Upper lobe of left lung (tissue), 6 donors: Measurements from ENCODE around the gene CDH9. TPM values are rescaled to one million over a fixed set of nuclear protein-coding genes. Genes with fewer than 3 reads are reported as not detected.

ENCODE experiments used
- ATAC-seq, 2 donors: fragments of 200-7000 bp; cut with Tn5 transposase; one replicate each; pipeline ENCODE4 v1.9.1; 2022; ENCODE audit warnings: mild to moderate bottlenecking in 2 of 2, moderate library complexity in 2 of 2; ENCODE audit not compliant: low FRiP score in 2 of 2
- DNase-seq, 2 donors: peaks; one replicate each; pipeline ENCODE4 v3.0.0-alpha.2; 2019 to 2020
- H3K27ac ChIP-seq, 4 donors: fragments of 200-600 bp; sonication (generic); one replicate each; pipeline ENCODE4 v1.5.1; 2016 to 2019
- H3K27me3 ChIP-seq, 4 donors: fragments of 200-600 bp; sonication (generic); one replicate each; pipeline ENCODE4 v1.5.1; 2017 to 2019
- H3K36me3 ChIP-seq, 4 donors: fragments of 200-600 bp; sonication (generic); one replicate each; pipeline ENCODE4 v1.5.1; 2016 to 2019
- H3K4me1 ChIP-seq, 4 donors: fragments of 200-600 bp; sonication (generic); one replicate each; pipeline ENCODE4 v1.5.1; 2018 to 2019
- H3K4me3 ChIP-seq, 4 donors: fragments of 200-600 bp; sonication (generic); one replicate each; pipeline ENCODE4 v1.5.1; 2017 to 2019; ENCODE audit warnings: mild to moderate bottlenecking in 2 of 4, moderate library complexity in 1 of 4
- H3K9me3 ChIP-seq, 4 donors: fragments of 200-600 bp; sonication (generic); one replicate each; pipeline ENCODE4 v1.5.1; 2018 to 2019
- EP300 ChIP-seq, 4 donors: sonication (generic); formaldehyde crosslinking; IDR thresholded peaks; one replicate each; pipeline ENCODE4 v1.5.1; 2017; ENCODE audit warnings: antibody characterized with exemption in 4 of 4, control low read depth in 2 of 4
- POLR2A ChIP-seq, 4 donors: fragments of 450-650 bp; IDR thresholded peaks; one replicate each; pipeline ENCODE4 v1.5.1; 2016 to 2017; ENCODE audit warnings: antibody characterized with exemption in 4 of 4, mild to moderate bottlenecking in 2 of 4
- POLR2AphosphoS5 ChIP-seq, 2 donors: sonication (generic); formaldehyde crosslinking; IDR thresholded peaks; one replicate each; pipeline ENCODE4 v1.5.1; 2017; ENCODE audit warnings: antibody characterized with exemption in 2 of 2
- WGBS, 2 donors: methylation state at CpG; one replicate each; pipeline ENCODE4 v1.1.5; 2017 to 2018; 5-methylcytosine and 5-hydroxymethylcytosine counted together
- total RNA-seq, 6 donors: library from RNA; depleted of rRNA in 4 of 6; stranded (reverse); fragments of >200 nt in 4 of 6; gene quantifications; one replicate each; pipeline versions ENCODE4 v1.1.0 to v1.2.1, GENCODE V29; 2016 to 2021
- TF ChIP-seq, protein P1 (sequence below), 6 experiments: fragments of 450-650 bp in 4 of 6; fragments of 200-600 bp in 2 of 6; sonication (generic) in 2 of 6; IDR thresholded peaks; one replicate each; pipeline ENCODE4 v1.5.1; 2016 to 2019; ENCODE audit warnings: antibody characterized with exemption in 6 of 6
- donor health status: DM: no; HTN: no; CAD: no; lungs with moderate emphysema.
- donor health status: DM: no; HTN: yes; CAD: no; lungs with severe emphysema.

CDH9 gene
- total RNA-seq, 6 donors from 2014 or later: not detected

- Histone ChIP-seq H3K4me1 (no peaks in the 10 kb centered on the region), H3K27me3 (no peaks in the 10 kb centered on the region), H3K9me3 (no peaks in the 10 kb centered on the region), H3K36me3 (no peaks in the 10 kb centered on the region), H3K4me3 (no peak overlapping the region), H3K27ac (no peak overlapping the region)
- no peak for TF ChIP-seq EP300 (IDR thresholded peaks at IDR 0.05)
- no peak for TF ChIP-seq POLR2A (IDR thresholded peaks at IDR 0.05)
- TF ChIP-seq POLR2AphosphoS5 (IDR thresholded peaks at IDR 0.05): no peak
- TF ChIP-seq, protein P1, sequence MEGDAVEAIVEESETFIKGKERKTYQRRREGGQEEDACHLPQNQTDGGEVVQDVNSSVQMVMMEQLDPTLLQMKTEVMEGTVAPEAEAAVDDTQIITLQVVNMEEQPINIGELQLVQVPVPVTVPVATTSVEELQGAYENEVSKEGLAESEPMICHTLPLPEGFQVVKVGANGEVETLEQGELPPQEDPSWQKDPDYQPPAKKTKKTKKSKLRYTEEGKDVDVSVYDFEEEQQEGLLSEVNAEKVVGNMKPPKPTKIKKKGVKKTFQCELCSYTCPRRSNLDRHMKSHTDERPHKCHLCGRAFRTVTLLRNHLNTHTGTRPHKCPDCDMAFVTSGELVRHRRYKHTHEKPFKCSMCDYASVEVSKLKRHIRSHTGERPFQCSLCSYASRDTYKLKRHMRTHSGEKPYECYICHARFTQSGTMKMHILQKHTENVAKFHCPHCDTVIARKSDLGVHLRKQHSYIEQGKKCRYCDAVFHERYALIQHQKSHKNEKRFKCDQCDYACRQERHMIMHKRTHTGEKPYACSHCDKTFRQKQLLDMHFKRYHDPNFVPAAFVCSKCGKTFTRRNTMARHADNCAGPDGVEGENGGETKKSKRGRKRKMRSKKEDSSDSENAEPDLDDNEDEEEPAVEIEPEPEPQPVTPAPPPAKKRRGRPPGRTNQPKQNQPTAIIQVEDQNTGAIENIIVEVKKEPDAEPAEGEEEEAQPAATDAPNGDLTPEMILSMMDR (IDR thresholded peaks at IDR 0.05): no peak
- DNase-seq (no peak), ATAC-seq (no peak)
- WGBS, 2 donors: 56 to 93% methylated on average over 2 to 3 of the region's 3 CpGs
Observed at GRCh38 chr5:26833596-26833995, 204.8 kb downstream of the CDH9 start.
